AG04450 (cell line): ENCODE results near the gene SH3D19. TPM values are rescaled to one million over a fixed set of nuclear protein-coding genes. Genes with fewer than 3 reads are reported as not detected.

Source experiments
- CTCF ChIA-PET: fragments of 300-600, 350-600 bp; formaldehyde crosslinking; extraction: SDS; loops from one replicate; lab custom pipeline; 2022; ENCODE audit warnings: antibody characterized with exemption, inconsistent platforms; lab: Charles Lee
- POLR2A ChIA-PET: fragments of 350-600 bp; formaldehyde crosslinking; extraction: SDS; loops from one replicate; lab custom pipeline; 2021; ENCODE audit warnings: antibody characterized with exemption, inconsistent platforms; lab: Yijun Ruan, JAX
- DNase-seq: peaks from one replicate; pipeline ENCODE4 v3.0.0-alpha.2; 2011; ENCODE audit warnings: low read depth, low spot score
- H3K27ac ChIP-seq: one replicate; pipeline ENCODE4 v1.5.1; 2012; ENCODE audit warnings: low read depth, low read length, control low read depth
- H3K27me3 ChIP-seq: one replicate; pipeline ENCODE4 v1.6.0; 2012; ENCODE audit warnings: low read length; ENCODE audit not compliant: control insufficient read depth, insufficient read depth
- H3K4me3 ChIP-seq: 2 replicates; pipeline ENCODE4 v1.5.1; 2011; ENCODE audit warnings: mild to moderate bottlenecking, low read depth, low read length, control low read depth
- H3K9me3 ChIP-seq: 2 replicates; pipeline ENCODE4 v1.5.1; 2012; ENCODE audit warnings: low read length; ENCODE audit not compliant: control insufficient read depth, insufficient read depth
- CTCF ChIP-seq: IDR thresholded peaks from 2 replicates; pipeline ENCODE4 v1.5.1; 2011; ENCODE audit warnings: low read depth, low read length, control low read depth, inconsistent platforms
- polyA plus RNA-seq: library from polyadenylated mRNA; depleted of rRNA; stranded (reverse); fragments of >200 nt; gene quantifications from 2 replicates; pipeline ENCODE4 v1.2.3, GENCODE V29; 2011

Gene SH3D19
- polyA plus RNA-seq, 1 experiment = 32.6 TPM

DNA sequence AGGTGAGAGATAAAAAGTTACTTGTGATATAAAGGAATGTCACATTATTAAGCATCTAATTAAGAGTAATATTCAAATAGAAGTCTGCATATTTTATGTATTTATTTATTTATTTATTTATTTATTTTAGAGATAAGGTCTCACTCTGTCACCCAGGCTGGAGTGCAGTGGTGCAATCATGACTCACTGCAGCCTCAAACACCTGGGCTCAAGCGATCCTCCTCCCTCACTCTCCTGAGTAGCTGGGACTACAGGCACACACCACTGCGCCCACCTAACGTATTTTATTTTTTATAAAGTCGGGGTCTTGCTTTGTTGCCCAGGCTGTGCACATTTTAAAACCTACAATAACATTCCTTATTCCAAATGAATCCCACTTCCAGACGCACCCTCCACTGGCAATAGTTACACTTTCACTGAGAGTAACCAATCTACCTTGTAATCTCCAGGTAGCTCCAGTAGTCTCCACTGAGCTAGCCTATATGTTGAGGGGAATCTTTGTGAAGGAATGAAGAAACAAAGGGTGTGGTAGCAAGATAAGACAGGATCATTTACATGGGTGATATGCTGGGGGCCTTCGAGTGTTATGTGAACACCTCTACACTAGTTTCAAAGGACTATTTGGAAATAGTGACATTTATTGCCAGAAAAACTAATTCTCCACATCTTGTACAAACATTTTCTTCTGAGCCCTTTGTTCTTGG, 11.9 kb downstream of the SH3D19 start:
- CTCF ChIA-PET = interaction anchor here (0.5 to 1.9 kb wide), 2 partner anchors 37 to 311 kb away, joined by 3 to 5 read pairs; partner anchors contain the start of gene PRSS48
- POLR2A ChIA-PET = no interaction called here
- no peak overlapping the region for H3K4me3 ChIP-seq
- no peak for DNase-seq
- no peak for TF ChIP-seq CTCF
- H3K27ac ChIP-seq = no peak overlapping the region
- H3K27me3 ChIP-seq = no peaks in the 10 kb centered on the region
- no peaks in the 10 kb centered on the region for H3K9me3 ChIP-seq

DNA sequence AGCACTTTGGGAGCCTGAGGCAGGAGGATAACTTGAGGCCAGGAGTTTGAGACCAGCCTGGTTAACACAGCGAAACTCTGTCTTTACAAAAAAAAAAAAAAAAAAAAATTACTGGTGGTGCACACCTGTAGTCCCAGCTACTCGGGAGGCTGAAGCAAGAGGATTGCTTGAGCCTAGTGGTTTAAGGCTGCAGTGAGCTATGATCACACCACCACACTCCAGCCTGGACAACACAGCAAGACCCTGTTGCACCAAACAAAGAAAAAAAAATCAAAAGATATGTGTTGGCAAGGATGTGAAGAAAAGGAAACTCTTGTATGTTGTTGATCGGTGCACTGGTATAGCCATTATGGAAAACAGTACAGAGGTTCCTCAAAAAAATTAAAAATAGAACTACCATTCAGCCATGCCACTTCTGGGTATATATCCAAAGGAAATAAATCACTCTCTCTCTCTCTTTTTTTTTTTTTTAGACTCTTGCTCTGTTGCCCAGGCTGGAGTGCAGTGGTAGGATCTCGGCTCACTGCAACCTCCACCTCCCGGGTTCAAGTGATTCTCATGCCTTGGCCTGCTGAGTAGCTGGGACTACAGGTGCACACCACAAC, 15.2 kb downstream of the SH3D19 start:
- DNase-seq = no peak
- CTCF ChIA-PET = interaction anchor here (0.7 kb wide), 1 partner anchor 36 kb away, joined by 3 read pairs; no protein-coding TSS in a partner anchor
- no peaks in the 10 kb centered on the region for H3K27me3 ChIP-seq
- H3K4me3 ChIP-seq = no peak overlapping the region
- POLR2A ChIA-PET = no interaction called here
- no peak for TF ChIP-seq CTCF
- H3K27ac ChIP-seq = no peak overlapping the region
- no peaks in the 10 kb centered on the region; the same call in 1 of the 2 replicates for H3K9me3 ChIP-seq

GRCh38 chr4:151304755-151305154, 20.6 kb downstream of the SH3D19 start:
- H3K27ac ChIP-seq = no peak overlapping the region
- no peaks in the 10 kb centered on the region for H3K27me3 ChIP-seq
- no peak for TF ChIP-seq CTCF
- CTCF ChIA-PET = interaction anchor here (0.5 to 1.6 kb wide), 3 partner anchors 13 to 187 kb away, joined by 3 read pairs; no protein-coding TSS in a partner anchor
- H3K4me3 ChIP-seq = no peak overlapping the region
- no peaks in the 10 kb centered on the region; the same call in 1 of the 2 replicates for H3K9me3 ChIP-seq
- POLR2A ChIA-PET = no interaction called here
- DNase-seq = no peak

DNA sequence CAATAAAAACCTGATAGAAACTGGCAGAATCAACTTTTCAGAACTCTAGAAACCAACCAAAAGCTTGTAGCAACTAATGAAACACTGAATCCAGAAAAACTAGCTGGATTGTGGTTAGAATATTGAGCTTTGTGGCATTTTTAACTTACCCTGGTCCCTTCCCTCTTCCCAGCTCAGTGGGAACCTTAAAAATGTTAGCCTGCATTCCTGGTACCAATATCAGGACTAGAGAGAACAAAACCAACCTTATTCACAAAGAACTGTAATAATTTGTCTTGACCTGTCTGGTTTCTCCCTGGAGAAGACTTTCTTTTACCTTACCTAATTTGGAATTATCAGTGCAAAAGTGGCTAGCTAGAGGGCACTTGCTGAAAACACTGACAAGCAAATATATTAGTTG, 21.2 kb downstream of the SH3D19 start:
- Histone ChIP-seq H3K27ac (no peak overlapping the region), H3K9me3 (no peaks in the 10 kb centered on the region; the same call in 1 of the 2 replicates), H3K27me3 (no peaks in the 10 kb centered on the region), H3K4me3 (no peak overlapping the region)
- TF ChIP-seq CTCF = no peak
- POLR2A ChIA-PET = no interaction called here
- DNase-seq = no peak
- CTCF ChIA-PET = interaction anchor here (1.6 kb wide), 1 partner anchor 13 kb away, joined by 3 read pairs; no protein-coding TSS in a partner anchor

DNA sequence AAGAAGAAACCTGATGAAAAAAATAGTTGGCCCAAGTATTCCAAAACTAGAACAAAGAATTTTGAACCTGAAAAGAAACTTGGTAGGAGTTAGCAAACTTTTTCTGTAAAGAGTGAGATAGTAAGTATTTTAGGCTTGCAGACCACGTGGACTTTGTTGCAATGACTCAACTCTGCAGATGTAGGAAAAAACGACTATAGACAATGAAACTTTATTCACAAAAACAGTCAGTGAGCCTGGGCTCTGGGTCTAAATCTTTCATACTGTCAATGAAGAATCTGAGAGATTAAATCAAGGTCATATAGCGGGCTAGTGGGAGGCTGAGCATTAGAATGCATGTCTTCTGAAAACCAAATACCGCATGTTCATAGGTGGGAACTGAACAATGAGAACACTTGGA, 23.0 kb downstream of the SH3D19 start:
- TF ChIP-seq CTCF = no peak
- Histone ChIP-seq H3K27ac (no peak overlapping the region), H3K4me3 (no peak overlapping the region), H3K9me3 (no peaks in the 10 kb centered on the region; the same call in 1 of the 2 replicates), H3K27me3 (no peaks in the 10 kb centered on the region)
- ChIA-PET POLR2A (no interaction called here), CTCF (no interaction called here)
- no peak for DNase-seq
